ENCODE data around the gene AP4M1. TPM values are rescaled to one million over a fixed set of nuclear protein-coding genes. Genes with fewer than 3 reads are reported as not detected.

AP4M1 gene
- total RNA-seq, 1 donor from 2014 or later, result 15.5 TPM

GRCh38 chr7:100093054-100093453, 8.4 kb upstream of the AP4M1 start:
- no peak overlapping the region for H3K4me2 ChIP-seq (ENCODE audit: low read length)
- H3K27ac ChIP-seq (ENCODE audit: low read depth, low read length), result no peak overlapping the region
- Mint-ChIP-seq H3K4me1 (ENCODE audit: low read depth, unreplicated experiment) (peaks cover 7% of the 10 kb centered on the region), H3K9me3 (ENCODE audit: unreplicated experiment) (no peaks in the 10 kb centered on the region), H3K27me3 (ENCODE audit: low read depth, unreplicated experiment) (no peaks in the 10 kb centered on the region), H3K4me3 (ENCODE audit: unreplicated experiment) (no peak overlapping the region), H3K27ac (ENCODE audit: unreplicated experiment) (no peak overlapping the region), H3K36me3 (ENCODE audit: low read depth, unreplicated experiment) (peaks cover 38% of the 10 kb centered on the region)
- peaks cover 50% of the 10 kb centered on the region for H4K20me1 ChIP-seq (ENCODE audit: insufficient read depth, low read length)
- no peak overlapping the region for H2AFZ ChIP-seq (ENCODE audit: low read depth, low read length)
- no peak overlapping the region for H3K4me3 ChIP-seq (ENCODE audit: insufficient read depth, low read depth, low read length)
- TF ChIP-seq CTCF (IDR thresholded peaks at IDR 0.05; ENCODE audit: insufficient read depth, low read depth, low read length), result no peak
- no peak for TF ChIP-seq EZH2 (IDR thresholded peaks at IDR 0.05; ENCODE audit: insufficient read depth, low read length)
- peaks cover 69% of the 10 kb centered on the region for H3K36me3 ChIP-seq (ENCODE audit: insufficient read depth, low read length)
- peaks cover 85% of the 10 kb centered on the region for H3K79me2 ChIP-seq (ENCODE audit: insufficient read depth, low read length)
- H3K9me3 ChIP-seq (ENCODE audit: insufficient read depth, low read depth, low read length), result no peaks in the 10 kb centered on the region
- H3K27me3 ChIP-seq (ENCODE audit: insufficient read depth, low read length), result no peaks in the 10 kb centered on the region
- FAIRE-seq (no peak), DNase-seq (ENCODE audit: low read depth) (no peak)
- H3K9ac ChIP-seq (ENCODE audit: low read length), result no peak overlapping the region
- peaks cover 44% of the 10 kb centered on the region for H3K4me1 ChIP-seq (ENCODE audit: insufficient read depth, low read length)

GRCh38 chr7:100093498-100093897, 7.9 kb upstream of the AP4M1 start:
- Mint-ChIP-seq H3K27me3 (ENCODE audit: low read depth, unreplicated experiment) (no peaks in the 10 kb centered on the region), H3K27ac (ENCODE audit: unreplicated experiment) (peak overlapping the region; percentile 75), H3K4me3 (ENCODE audit: unreplicated experiment) (no peak overlapping the region), H3K4me1 (ENCODE audit: low read depth, unreplicated experiment) (peaks cover 9% of the 10 kb centered on the region), H3K36me3 (ENCODE audit: low read depth, unreplicated experiment) (peaks cover 41% of the 10 kb centered on the region), H3K9me3 (ENCODE audit: unreplicated experiment) (no peaks in the 10 kb centered on the region)
- Histone ChIP-seq H4K20me1 (ENCODE audit: insufficient read depth, low read length) (peaks cover 54% of the 10 kb centered on the region), H3K36me3 (ENCODE audit: insufficient read depth, low read length) (peaks cover 73% of the 10 kb centered on the region), H3K79me2 (ENCODE audit: insufficient read depth, low read length) (peaks cover 86% of the 10 kb centered on the region), H3K4me2 (ENCODE audit: low read length) (no peak overlapping the region), H3K27ac (ENCODE audit: low read depth, low read length) (no peak overlapping the region), H3K27me3 (ENCODE audit: insufficient read depth, low read length) (no peaks in the 10 kb centered on the region), H2AFZ (ENCODE audit: low read depth, low read length) (no peak overlapping the region), H3K4me1 (ENCODE audit: insufficient read depth, low read length) (peaks cover 40% of the 10 kb centered on the region), H3K9ac (ENCODE audit: low read length) (peak overlapping the region; percentile 8), H3K9me3 (ENCODE audit: insufficient read depth, low read depth, low read length) (no peaks in the 10 kb centered on the region), H3K4me3 (ENCODE audit: insufficient read depth, low read depth, low read length) (no peak overlapping the region)
- TF ChIP-seq CTCF (IDR thresholded peaks at IDR 0.05; ENCODE audit: insufficient read depth, low read depth, low read length), result no peak
- no peak for TF ChIP-seq EZH2 (IDR thresholded peaks at IDR 0.05; ENCODE audit: insufficient read depth, low read length)
- no peak for FAIRE-seq
- DNase-seq (ENCODE audit: low read depth), result no peak

- DNase-seq (ENCODE audit: low read depth) (no peak), FAIRE-seq (no peak)
- Histone ChIP-seq H3K36me3 (ENCODE audit: insufficient read depth, low read length) (peaks cover 79% of the 10 kb centered on the region), H3K27ac (ENCODE audit: low read depth, low read length) (no peak overlapping the region), H2AFZ (ENCODE audit: low read depth, low read length) (no peak overlapping the region), H3K4me2 (ENCODE audit: low read length) (no peak overlapping the region), H3K79me2 (ENCODE audit: insufficient read depth, low read length) (peaks cover 86% of the 10 kb centered on the region), H3K4me1 (ENCODE audit: insufficient read depth, low read length) (peaks cover 43% of the 10 kb centered on the region), H4K20me1 (ENCODE audit: insufficient read depth, low read length) (peaks cover 59% of the 10 kb centered on the region), H3K9me3 (ENCODE audit: insufficient read depth, low read depth, low read length) (no peaks in the 10 kb centered on the region), H3K9ac (ENCODE audit: low read length) (peak overlapping the region; percentile 8), H3K4me3 (ENCODE audit: insufficient read depth, low read depth, low read length) (no peak overlapping the region), H3K27me3 (ENCODE audit: insufficient read depth, low read length) (no peaks in the 10 kb centered on the region)
- Mint-ChIP-seq H3K36me3 (ENCODE audit: low read depth, unreplicated experiment) (peaks cover 42% of the 10 kb centered on the region), H3K9me3 (ENCODE audit: unreplicated experiment) (no peaks in the 10 kb centered on the region), H3K27me3 (ENCODE audit: low read depth, unreplicated experiment) (no peaks in the 10 kb centered on the region), H3K4me3 (ENCODE audit: unreplicated experiment) (no peak overlapping the region), H3K4me1 (ENCODE audit: low read depth, unreplicated experiment) (peaks cover 14% of the 10 kb centered on the region), H3K27ac (ENCODE audit: unreplicated experiment) (peak overlapping the region; percentile 75)
- TF ChIP-seq EZH2 (IDR thresholded peaks at IDR 0.05; ENCODE audit: insufficient read depth, low read length) (no peak), CTCF (IDR thresholded peaks at IDR 0.05; ENCODE audit: insufficient read depth, low read depth, low read length) (no peak)
Measured at GRCh38 chr7:100093925-100094486, 7.4 kb upstream of the AP4M1 start.

Measured in astrocyte (in vitro differentiated cells and primary cell).